SU-DHL-6 (cell line): Measurements from ENCODE around the gene RBM19.
A peak's percentile ranks its signal among the peaks of the same experiment; 100 is the strongest.

Source experiments
- H2AFZ ChIP-seq: fragments of 200-600 bp; sonication (generic); 2 replicates; pipeline ENCODE4 v1.6.1; 2014; ENCODE audit warnings: low read depth, mild to moderate bottlenecking, moderate library complexity, mixed read lengths, antibody characterized with exemption, low read length; ENCODE audit not compliant: severe bottlenecking
- H3F3A ChIP-seq: fragments of 200-600 bp; shearing (Covaris generic); 2 replicates; pipeline ENCODE4 v1.6.0; 2016; ENCODE audit warnings: antibody characterized with exemption, mild to moderate bottlenecking; ENCODE audit not compliant: insufficient read depth
- H3K27ac ChIP-seq: fragments of 200-600 bp; sonication (generic); 2 replicates; pipeline ENCODE4 v1.5.1; 2016; ENCODE audit warnings: low read depth, mild to moderate bottlenecking, low read length, moderate library complexity, mixed read lengths
- H3K27me3 ChIP-seq: fragments of 200-600 bp; sonication (generic), shearing (Covaris generic); 2 replicates; pipeline ENCODE4 v1.6.0; 2014; ENCODE audit warnings: mild to moderate bottlenecking, low read length
- H3K36me3 ChIP-seq: fragments of 200-600 bp; sonication (generic); 2 replicates; pipeline ENCODE4 v1.6.1; 2014; ENCODE audit warnings: mild to moderate bottlenecking, low read length, mixed read lengths
- H3K4me2 ChIP-seq: fragments of 300-600, 200-600 bp; shearing (Covaris generic), sonication (generic); 2 replicates; pipeline ENCODE4 v1.6.0; 2014; ENCODE audit warnings: low read length, low read depth, mild to moderate bottlenecking; ENCODE audit not compliant: poor library complexity, severe bottlenecking
- H3K4me3 ChIP-seq: fragments of 200-600 bp; sonication (generic); 2 replicates; pipeline ENCODE4 v1.5.1; 2014; ENCODE audit warnings: antibody characterized with exemption, low read length, mild to moderate bottlenecking, mixed read lengths; ENCODE audit not compliant: insufficient read depth, poor library complexity, severe bottlenecking
- H3K79me2 ChIP-seq: fragments of 200-600 bp; sonication (generic); 2 replicates; pipeline ENCODE4 v1.6.1; 2014; ENCODE audit warnings: mild to moderate bottlenecking, low read length, moderate library complexity; ENCODE audit not compliant: insufficient read depth
- H3K9ac ChIP-seq: fragments of 200-600 bp; sonication (generic); 2 replicates; pipeline ENCODE4 v1.7.0; 2014; ENCODE audit warnings: mild to moderate bottlenecking, low read length
- H3K9me2 ChIP-seq: fragments of 200-600 bp; sonication (generic); replicated peaks from 2 replicates; pipeline ENCODE4 v1.6.1; 2014; ENCODE audit warnings: low read length; ENCODE audit not compliant: insufficient read depth
- H3K9me3 ChIP-seq: fragments of 200-600 bp; sonication (generic); 2 replicates; pipeline ENCODE4 v1.6.1; 2014; ENCODE audit warnings: low read length, mixed read lengths; ENCODE audit not compliant: insufficient read depth
- H4K20me1 ChIP-seq: fragments of 200-600 bp; sonication (generic); 2 replicates; pipeline ENCODE4 v1.6.1; 2014; ENCODE audit warnings: low read depth, mild to moderate bottlenecking, antibody characterized with exemption, low read length, moderate library complexity, mixed read lengths
- CTCF ChIP-seq: fragments of 200-600 bp; sonication (generic); IDR thresholded peaks from one replicate; pipeline ENCODE4 v1.5.1; 2017; ENCODE audit warnings: antibody characterized with exemption, mild to moderate bottlenecking, low read length, moderate library complexity; ENCODE audit not compliant: insufficient read depth, poor library complexity, severe bottlenecking
- EZH2phosphoT487 ChIP-seq: fragments of 200-600 bp; sonication (generic), shearing (Covaris generic); conservative IDR thresholded peaks from 2 replicates; pipeline ENCODE4 v1.6.1; 2018; ENCODE audit warnings: mild to moderate bottlenecking, antibody characterized with exemption, low read length, moderate library complexity, mixed read lengths

RBM19 gene

DNA sequence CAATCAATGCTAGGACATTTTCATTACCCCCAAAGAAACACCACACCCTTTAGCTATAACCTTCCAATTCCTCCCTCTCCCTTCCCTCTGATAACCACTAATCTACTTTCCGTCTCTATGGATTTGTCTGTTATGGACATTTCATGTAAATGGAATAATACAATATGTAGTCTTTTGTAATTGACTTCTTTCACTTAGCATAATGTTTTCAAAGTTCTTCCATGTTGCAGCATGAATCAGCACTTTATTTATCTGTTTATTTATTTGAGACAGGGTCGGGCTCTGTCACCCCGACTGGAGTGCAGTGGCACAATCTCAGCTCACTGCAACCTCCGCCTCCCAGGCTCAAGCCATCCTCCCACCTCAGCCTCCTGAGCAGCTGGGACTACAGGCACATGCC, 1.2 kb upstream of the RBM19 start:
- no peaks in the 10 kb centered on the region for H3K27me3 ChIP-seq
- no peaks in the 10 kb centered on the region for H4K20me1 ChIP-seq
- no peaks in the 10 kb centered on the region for H3F3A ChIP-seq
- H3K4me3 ChIP-seq: no peak overlapping the region
- H3K36me3 ChIP-seq: no peaks in the 10 kb centered on the region
- H3K27ac ChIP-seq: no peak overlapping the region
- no peaks in the 10 kb centered on the region for H3K9me2 ChIP-seq
- no peaks in the 10 kb centered on the region for H3K9me3 ChIP-seq
- no peak for TF ChIP-seq CTCF
- no peak overlapping the region for H3K4me2 ChIP-seq
- H3K9ac ChIP-seq: no peak overlapping the region
- peaks cover 30% of the 10 kb centered on the region for H3K79me2 ChIP-seq
- H2AFZ ChIP-seq: peak overlapping the region; percentile 100

- Histone ChIP-seq H3K9me2 (no peaks in the 10 kb centered on the region), H3K27ac (no peak overlapping the region)
These were observed 3.4 kb downstream of the RBM19 start for GRCh38 chr12:113962733-113963132.

DNA sequence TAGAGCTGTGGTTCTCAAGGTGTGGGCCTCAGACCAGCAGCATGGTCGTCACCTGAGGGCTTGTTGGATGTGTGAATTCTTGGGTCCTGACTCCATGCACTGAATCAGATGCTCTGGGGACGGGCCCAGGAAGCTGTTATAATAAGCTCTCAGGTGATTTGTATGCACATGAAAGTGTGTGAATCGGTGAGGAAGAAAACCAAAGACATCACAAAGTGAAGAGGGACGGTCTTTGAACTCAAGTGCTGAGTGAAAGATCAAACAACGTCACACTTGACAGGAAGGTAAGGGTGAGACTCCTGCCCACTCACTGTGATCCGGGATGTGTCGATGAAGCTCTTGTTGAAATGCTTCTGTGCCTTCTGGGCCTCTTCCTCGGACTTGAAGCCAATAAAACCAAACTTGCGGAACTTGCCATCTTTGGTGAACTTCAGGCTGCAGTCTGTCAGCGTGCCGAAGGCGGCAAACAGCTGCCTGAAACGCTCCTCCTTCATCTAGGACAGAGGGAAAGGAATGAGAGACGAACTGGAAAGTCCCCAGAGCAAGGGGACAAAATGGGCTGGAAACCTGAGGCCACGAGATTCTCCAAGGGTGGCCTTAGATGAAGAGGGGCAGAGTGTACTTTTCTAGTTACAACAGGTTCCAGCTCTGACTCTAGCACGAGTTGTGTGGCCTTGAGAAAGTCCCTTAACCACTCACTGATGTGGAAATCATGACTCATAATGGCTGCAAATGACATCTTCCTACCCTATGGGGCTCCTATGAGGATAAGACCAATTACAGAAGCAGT, 4.0 kb downstream of the RBM19 start:
- Histone ChIP-seq H2AFZ (no peak overlapping the region), H3F3A (no peaks in the 10 kb centered on the region), H3K4me3 (no peak overlapping the region), H3K9ac (no peak overlapping the region), H3K4me2 (no peak overlapping the region), H3K9me3 (no peaks in the 10 kb centered on the region), H3K9me2 (no peaks in the 10 kb centered on the region), H3K79me2 (peaks cover 30% of the 10 kb centered on the region), H3K27me3 (no peaks in the 10 kb centered on the region), H3K27ac (no peak overlapping the region), H4K20me1 (no peaks in the 10 kb centered on the region), H3K36me3 (no peaks in the 10 kb centered on the region)
- no peak for TF ChIP-seq EZH2phosphoT487
- TF ChIP-seq CTCF: no peak

More at GRCh38 chr12:113962733-113963132, 3.4 kb downstream of the RBM19 start:
- H4K20me1 ChIP-seq: no peaks in the 10 kb centered on the region
- TF ChIP-seq EZH2phosphoT487: no peak
- TF ChIP-seq CTCF: no peak
- no peaks in the 10 kb centered on the region for H3K9me3 ChIP-seq
- H3K9ac ChIP-seq: no peak overlapping the region
- no peak overlapping the region for H3K4me3 ChIP-seq
- peaks cover 30% of the 10 kb centered on the region for H3K79me2 ChIP-seq
- no peaks in the 10 kb centered on the region for H3F3A ChIP-seq
- H3K36me3 ChIP-seq: no peaks in the 10 kb centered on the region
- H2AFZ ChIP-seq: no peak overlapping the region
- H3K4me2 ChIP-seq: no peak overlapping the region
- no peaks in the 10 kb centered on the region for H3K27me3 ChIP-seq
